ENCODE data around the gene ALG14.

ALG14 gene

DNA sequence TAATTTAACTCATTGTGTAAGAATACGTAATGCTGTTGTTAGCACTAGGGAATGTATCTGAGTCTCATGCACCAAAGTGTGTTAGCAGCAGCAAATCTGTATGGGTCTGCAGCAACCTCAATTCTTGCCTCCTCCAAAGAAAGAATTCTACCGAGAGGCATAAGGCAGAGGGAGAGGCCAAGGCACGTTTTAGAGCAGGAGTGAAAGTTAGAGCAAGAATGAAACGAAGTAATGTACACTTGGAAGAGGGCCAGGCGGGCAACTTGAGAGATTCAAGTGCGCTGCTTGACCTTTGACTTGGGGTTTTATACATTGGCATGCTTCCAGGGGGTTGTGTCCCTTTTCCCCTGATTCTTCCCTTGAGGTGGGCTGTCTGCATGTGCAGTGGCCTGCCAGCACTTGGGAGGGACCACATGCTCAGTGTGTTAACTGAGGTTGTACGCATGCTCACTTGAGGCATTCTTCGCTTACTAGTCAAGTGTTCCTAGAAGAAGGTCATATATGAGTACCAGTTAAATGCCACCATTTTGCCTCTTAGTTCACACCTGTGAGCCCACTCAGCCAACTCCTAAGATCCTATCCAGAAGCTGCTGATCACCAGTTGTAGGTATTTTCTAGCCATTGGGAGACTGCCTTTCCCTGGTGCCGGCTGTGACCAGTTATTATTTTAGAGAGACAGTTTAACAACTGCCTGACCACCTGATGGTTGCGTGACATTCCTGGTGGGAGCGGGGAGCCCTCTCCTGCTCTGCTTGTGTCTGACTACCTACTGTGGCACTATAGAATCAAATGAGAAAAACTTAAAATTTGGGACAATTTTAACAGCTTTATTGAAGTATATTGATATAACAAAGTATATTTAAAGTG lies 143.2 kb downstream of the ALG14 start:
- TF ChIP-seq, protein P1, sequence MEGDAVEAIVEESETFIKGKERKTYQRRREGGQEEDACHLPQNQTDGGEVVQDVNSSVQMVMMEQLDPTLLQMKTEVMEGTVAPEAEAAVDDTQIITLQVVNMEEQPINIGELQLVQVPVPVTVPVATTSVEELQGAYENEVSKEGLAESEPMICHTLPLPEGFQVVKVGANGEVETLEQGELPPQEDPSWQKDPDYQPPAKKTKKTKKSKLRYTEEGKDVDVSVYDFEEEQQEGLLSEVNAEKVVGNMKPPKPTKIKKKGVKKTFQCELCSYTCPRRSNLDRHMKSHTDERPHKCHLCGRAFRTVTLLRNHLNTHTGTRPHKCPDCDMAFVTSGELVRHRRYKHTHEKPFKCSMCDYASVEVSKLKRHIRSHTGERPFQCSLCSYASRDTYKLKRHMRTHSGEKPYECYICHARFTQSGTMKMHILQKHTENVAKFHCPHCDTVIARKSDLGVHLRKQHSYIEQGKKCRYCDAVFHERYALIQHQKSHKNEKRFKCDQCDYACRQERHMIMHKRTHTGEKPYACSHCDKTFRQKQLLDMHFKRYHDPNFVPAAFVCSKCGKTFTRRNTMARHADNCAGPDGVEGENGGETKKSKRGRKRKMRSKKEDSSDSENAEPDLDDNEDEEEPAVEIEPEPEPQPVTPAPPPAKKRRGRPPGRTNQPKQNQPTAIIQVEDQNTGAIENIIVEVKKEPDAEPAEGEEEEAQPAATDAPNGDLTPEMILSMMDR (IDR thresholded peaks at IDR 0.05; ENCODE audit: poor library complexity, severe bottlenecking): no peak
- ATAC-seq (ENCODE audit: low read depth): no peak
- Histone ChIP-seq H3K4me1 (ENCODE audit: insufficient read depth, poor library complexity, severe bottlenecking) (peaks cover 3% of the 10 kb centered on the region), H3K4me3 (ENCODE audit: severe bottlenecking) (no peak overlapping the region), H3K36me3 (ENCODE audit: low read depth) (0 out of 2 replicates have a peak, but pooled peaks cover 4% of the 10 kb centered on the region), H3K27ac (ENCODE audit: poor library complexity, severe bottlenecking) (no peak overlapping the region), H3K9me3 (ENCODE audit: severe bottlenecking) (no peaks in the 10 kb centered on the region), H3K27me3 (ENCODE audit: insufficient read depth, poor library complexity, severe bottlenecking) (no peaks in the 10 kb centered on the region)
- no peak for DNase-seq (ENCODE audit: low spot score)

DNA sequence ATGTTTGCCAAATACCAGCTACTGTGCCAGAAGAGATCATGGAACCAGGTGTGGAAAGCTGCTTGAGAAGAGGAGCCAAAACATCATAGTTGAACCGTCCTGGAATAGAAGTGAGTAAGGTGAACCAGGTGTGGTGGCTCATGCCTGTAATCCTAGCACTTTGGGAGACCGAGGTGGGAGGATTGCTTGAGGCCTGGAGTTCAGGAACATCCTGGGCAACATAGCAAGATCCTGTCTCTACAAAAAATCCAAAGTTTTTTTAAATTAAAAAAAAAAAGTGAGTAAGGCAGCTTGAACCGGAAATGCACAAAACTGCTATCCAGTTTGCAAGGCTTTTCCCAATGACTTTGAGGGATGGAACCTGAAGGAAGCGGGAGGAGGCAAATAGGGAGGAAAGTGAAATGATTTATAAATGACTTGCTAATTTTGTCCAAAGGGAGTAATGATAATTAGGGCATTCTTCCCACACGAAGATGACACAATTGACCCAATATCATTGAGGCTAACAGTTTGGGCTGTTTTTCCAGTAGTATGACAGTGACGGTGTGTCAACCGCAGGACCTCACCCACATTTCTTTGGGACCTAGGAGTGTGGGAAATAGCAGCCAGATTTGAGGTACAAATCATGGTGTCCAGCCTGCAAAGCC lies 144.3 kb downstream of the ALG14 start:
- peak overlapping the region; percentile 77 for H3K27ac ChIP-seq (ENCODE audit: poor library complexity, severe bottlenecking)
- ATAC-seq (ENCODE audit: low read depth) (no peak), DNase-seq (ENCODE audit: low spot score) (no peak)
- H3K9me3 ChIP-seq (ENCODE audit: severe bottlenecking): no peaks in the 10 kb centered on the region
- H3K4me3 ChIP-seq (ENCODE audit: severe bottlenecking): no peak overlapping the region
- H3K36me3 ChIP-seq (ENCODE audit: low read depth): peaks cover 11% of the 10 kb centered on the region
- TF ChIP-seq, protein P1 (IDR thresholded peaks at IDR 0.05; ENCODE audit: poor library complexity, severe bottlenecking): no peak
- peaks cover 15% of the 10 kb centered on the region for H3K4me1 ChIP-seq (ENCODE audit: insufficient read depth, poor library complexity, severe bottlenecking)
- H3K27me3 ChIP-seq (ENCODE audit: insufficient read depth, poor library complexity, severe bottlenecking): no peaks in the 10 kb centered on the region

DNA sequence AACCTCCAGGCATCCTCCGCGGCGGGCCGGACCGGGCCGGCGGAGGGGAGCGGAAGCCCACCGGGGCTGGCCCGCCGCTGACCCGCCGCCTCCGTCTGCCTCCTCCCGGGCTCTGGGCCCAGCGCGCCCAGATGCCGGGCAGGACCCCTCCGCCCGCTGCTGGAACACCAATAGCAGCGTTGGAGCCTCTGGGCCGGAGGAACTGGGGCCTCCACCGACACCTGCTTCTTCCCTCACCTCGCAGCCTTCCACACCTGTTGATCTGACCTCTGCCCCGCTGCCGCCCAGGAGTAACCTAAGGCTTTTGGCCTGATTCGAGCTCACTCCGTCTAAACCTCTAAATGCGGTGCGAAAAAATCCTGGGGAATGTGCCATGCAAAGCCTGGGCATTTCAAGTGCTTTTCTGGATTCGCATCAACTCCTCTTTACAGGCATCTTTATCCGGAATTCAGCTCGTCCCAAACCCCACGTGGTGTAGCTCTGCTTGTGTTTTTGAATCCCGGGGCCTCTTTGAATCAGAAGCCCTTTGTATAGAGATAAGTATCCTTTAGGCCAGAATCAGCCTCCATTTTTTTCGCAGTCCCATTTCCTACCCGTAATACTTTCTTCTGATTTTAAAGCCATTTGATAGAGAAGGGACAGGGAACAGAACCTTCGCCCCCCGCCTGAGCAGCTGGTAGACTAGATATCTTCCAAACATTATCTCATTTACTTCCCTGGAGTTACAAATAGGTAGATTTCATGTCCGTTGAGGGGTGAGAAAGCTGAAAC lies 145.2 kb downstream of the ALG14 start:
- Histone ChIP-seq H3K27ac (ENCODE audit: poor library complexity, severe bottlenecking) (peak overlapping the region; percentile 77), H3K36me3 (ENCODE audit: low read depth) (peaks cover 14% of the 10 kb centered on the region), H3K4me3 (ENCODE audit: severe bottlenecking) (peak overlapping the region; percentile 66), H3K4me1 (ENCODE audit: insufficient read depth, poor library complexity, severe bottlenecking) (peaks cover 20% of the 10 kb centered on the region), H3K9me3 (ENCODE audit: severe bottlenecking) (no peaks in the 10 kb centered on the region), H3K27me3 (ENCODE audit: insufficient read depth, poor library complexity, severe bottlenecking) (no peaks in the 10 kb centered on the region)
- TF ChIP-seq, protein P1 (IDR thresholded peaks at IDR 0.05; ENCODE audit: poor library complexity, severe bottlenecking): no peak
- ATAC-seq (ENCODE audit: low read depth) (no peak; the same call in 2 of the 3 replicates), DNase-seq (ENCODE audit: low spot score) (peak; percentile 62)

DNA sequence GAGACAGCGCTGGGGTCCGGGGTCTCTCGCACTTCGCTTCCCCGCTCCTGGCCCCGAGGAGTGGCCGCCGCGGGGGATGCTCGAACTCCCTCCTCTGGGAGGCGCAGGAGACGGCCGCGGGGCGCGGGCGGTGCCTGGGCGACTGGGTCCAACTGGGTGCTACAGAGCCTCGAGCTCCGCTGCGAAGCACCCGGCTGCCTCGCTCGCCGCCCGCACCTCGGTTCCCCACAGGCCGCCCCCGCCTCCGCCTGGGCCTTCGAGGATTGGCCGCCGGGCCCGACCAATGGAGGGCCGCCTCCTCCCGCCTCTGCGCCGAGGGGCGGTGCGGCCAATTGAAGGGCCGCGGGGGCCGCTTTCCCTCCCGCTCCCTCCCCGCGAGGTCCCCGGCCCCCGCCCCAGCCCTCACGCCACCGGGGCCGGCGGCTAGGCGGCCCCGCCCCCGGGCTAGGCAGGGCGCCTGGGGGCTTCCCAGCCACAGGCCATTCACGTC lies 145.8 kb downstream of the ALG14 start, which contains the start of gene CNN3:
Gene CNN3 (minus strand): TSS at position 196 of the 490 bp plus-strand sequence. CDS start 216 bp downstream, outside the sequence.
- Histone ChIP-seq H3K36me3 (ENCODE audit: low read depth) (peaks cover 20% of the 10 kb centered on the region), H3K27ac (ENCODE audit: poor library complexity, severe bottlenecking) (peak within 1 kb of the TSS; percentile 77), H3K4me3 (ENCODE audit: severe bottlenecking) (peak within 1 kb of the TSS; percentile 66), H3K27me3 (ENCODE audit: insufficient read depth, poor library complexity, severe bottlenecking) (no peaks in the 10 kb centered on the region), H3K4me1 (ENCODE audit: insufficient read depth, poor library complexity, severe bottlenecking) (peaks cover 26% of the 10 kb centered on the region), H3K9me3 (ENCODE audit: severe bottlenecking) (no peaks in the 10 kb centered on the region)
- TF ChIP-seq, protein P1 (IDR thresholded peaks at IDR 0.05; ENCODE audit: poor library complexity, severe bottlenecking): no peak
- DNase-seq (ENCODE audit: low spot score) (peak; percentile 90), ATAC-seq (ENCODE audit: low read depth) (peak; percentile 87)
